Measurements from ENCODE around the gene APOBEC3G. TPM values are rescaled to one million over a fixed set of nuclear protein-coding genes. Genes with fewer than 3 reads are reported as not detected.

Gene APOBEC3G
- total and polyA plus RNA-seq, 2 donors from 2014 or later, result 4.8 to 12.5 TPM

- no peak overlapping the region for H3K4me3 ChIP-seq (ENCODE audit: low read length in 3 of 3)
- no peaks in the 10 kb centered on the region for H3K4me1 ChIP-seq (ENCODE audit: control insufficient read depth in 2 of 3, insufficient read depth in 2 of 3, low read depth in 1 of 3, low read length in 3 of 3)
- no peak for FAIRE-seq
- no peak for DNase-seq
- H3K36me3 ChIP-seq (ENCODE audit: control insufficient read depth in 2 of 3, insufficient read depth in 3 of 3, low read length in 3 of 3), result no peaks in the 10 kb centered on the region
- TF ChIP-seq CTCF (IDR thresholded peaks at IDR 0.05; ENCODE audit: borderline replicate concordance, extremely low read depth, insufficient read depth), result no peak
- no peaks in the 10 kb centered on the region for H3K9me3 ChIP-seq (ENCODE audit: control insufficient read depth in 2 of 3, insufficient read depth in 1 of 3, low read length in 3 of 3)
- no peaks in the 10 kb centered on the region for H3K27me3 ChIP-seq (ENCODE audit: control insufficient read depth, insufficient read depth, low read length)
- intact Hi-C loops (cut with DNase I), result no loop called here
- no peak overlapping the region for H3K9ac ChIP-seq (ENCODE audit: low read length in 3 of 3)
- H3K27ac ChIP-seq (ENCODE audit: low read depth in 2 of 2, low read length in 2 of 2), result no peak overlapping the region
Measured at GRCh38 chr22:39088685-39089032, 11.6 kb downstream of the APOBEC3G start.

- H3K27me3 ChIP-seq (ENCODE audit: control insufficient read depth, insufficient read depth, low read length), result no peaks in the 10 kb centered on the region
- H3K9me3 ChIP-seq (ENCODE audit: control insufficient read depth in 2 of 3, insufficient read depth in 1 of 3, low read length in 3 of 3), result no peaks in the 10 kb centered on the region
- H3K4me3 ChIP-seq (ENCODE audit: low read length in 3 of 3), result no peak overlapping the region
- no peak overlapping the region for H3K27ac ChIP-seq (ENCODE audit: low read depth in 2 of 2, low read length in 2 of 2)
- H3K9ac ChIP-seq (ENCODE audit: low read length in 3 of 3), result no peak overlapping the region
- TF ChIP-seq CTCF (IDR thresholded peaks at IDR 0.05; ENCODE audit: borderline replicate concordance, extremely low read depth, insufficient read depth), result no peak
- no peak for FAIRE-seq
- no peak for DNase-seq
- H3K4me1 ChIP-seq (ENCODE audit: control insufficient read depth in 2 of 3, insufficient read depth in 2 of 3, low read depth in 1 of 3, low read length in 3 of 3), result no peaks in the 10 kb centered on the region
- H3K36me3 ChIP-seq (ENCODE audit: control insufficient read depth in 2 of 3, insufficient read depth in 3 of 3, low read length in 3 of 3), result no peaks in the 10 kb centered on the region
- intact Hi-C loops (cut with DNase I), result no loop called here
Measured at GRCh38 chr22:39089928-39090327, 12.9 kb downstream of the APOBEC3G start.

GRCh38 chr22:39090426-39091064 lies 13.5 kb downstream of the APOBEC3G start:
- Histone ChIP-seq H3K4me1 (ENCODE audit: control insufficient read depth in 2 of 3, insufficient read depth in 2 of 3, low read depth in 1 of 3, low read length in 3 of 3) (no peaks in the 10 kb centered on the region), H3K27ac (ENCODE audit: low read depth in 2 of 2, low read length in 2 of 2) (no peak overlapping the region), H3K9ac (ENCODE audit: low read length in 3 of 3) (no peak overlapping the region), H3K4me3 (ENCODE audit: low read length in 3 of 3) (no peak overlapping the region), H3K9me3 (ENCODE audit: control insufficient read depth in 2 of 3, insufficient read depth in 1 of 3, low read length in 3 of 3) (no peaks in the 10 kb centered on the region), H3K36me3 (ENCODE audit: control insufficient read depth in 2 of 3, insufficient read depth in 3 of 3, low read length in 3 of 3) (no peaks in the 10 kb centered on the region), H3K27me3 (ENCODE audit: control insufficient read depth, insufficient read depth, low read length) (no peaks in the 10 kb centered on the region)
- no peak for FAIRE-seq
- intact Hi-C loops (cut with DNase I), result no loop called here
- peak in 1 of 5 donors; percentile 73 for DNase-seq
- TF ChIP-seq CTCF (IDR thresholded peaks at IDR 0.05; ENCODE audit: borderline replicate concordance, extremely low read depth, insufficient read depth), result no peak
